ENCODE measurements around the gene IFNGR1.

DNA sequence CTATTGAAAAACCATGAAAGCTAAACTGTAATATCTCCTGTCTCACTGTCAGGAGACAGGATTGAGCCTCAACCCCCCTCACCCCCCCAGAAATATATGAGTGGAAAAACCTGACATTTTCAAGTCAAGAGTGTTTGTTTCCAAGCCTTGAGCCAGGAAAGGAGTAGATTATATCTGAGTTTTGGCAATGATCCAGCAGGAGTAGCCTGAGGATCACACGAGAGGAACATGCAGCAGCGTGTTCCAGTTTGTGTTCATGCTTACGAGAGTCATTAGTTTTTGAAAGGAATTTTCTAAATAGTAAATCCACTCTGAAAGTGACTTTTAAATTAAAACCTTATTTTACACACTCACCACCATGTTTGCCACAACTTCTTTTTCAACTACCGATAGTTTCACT, 61.6 kb downstream of the IFNGR1 start:
- TF ChIP-seq REST (IDR thresholded peaks at IDR 0.05; ENCODE audit: unreplicated experiment): no peak
- no peak for TF ChIP-seq POLR2AphosphoS5 (IDR thresholded peaks at IDR 0.05; ENCODE audit: low read depth)
- TF ChIP-seq EZH2 (IDR thresholded peaks at IDR 0.05; ENCODE audit: low read depth, unreplicated experiment): no peak
- TF ChIP-seq, protein P1, sequence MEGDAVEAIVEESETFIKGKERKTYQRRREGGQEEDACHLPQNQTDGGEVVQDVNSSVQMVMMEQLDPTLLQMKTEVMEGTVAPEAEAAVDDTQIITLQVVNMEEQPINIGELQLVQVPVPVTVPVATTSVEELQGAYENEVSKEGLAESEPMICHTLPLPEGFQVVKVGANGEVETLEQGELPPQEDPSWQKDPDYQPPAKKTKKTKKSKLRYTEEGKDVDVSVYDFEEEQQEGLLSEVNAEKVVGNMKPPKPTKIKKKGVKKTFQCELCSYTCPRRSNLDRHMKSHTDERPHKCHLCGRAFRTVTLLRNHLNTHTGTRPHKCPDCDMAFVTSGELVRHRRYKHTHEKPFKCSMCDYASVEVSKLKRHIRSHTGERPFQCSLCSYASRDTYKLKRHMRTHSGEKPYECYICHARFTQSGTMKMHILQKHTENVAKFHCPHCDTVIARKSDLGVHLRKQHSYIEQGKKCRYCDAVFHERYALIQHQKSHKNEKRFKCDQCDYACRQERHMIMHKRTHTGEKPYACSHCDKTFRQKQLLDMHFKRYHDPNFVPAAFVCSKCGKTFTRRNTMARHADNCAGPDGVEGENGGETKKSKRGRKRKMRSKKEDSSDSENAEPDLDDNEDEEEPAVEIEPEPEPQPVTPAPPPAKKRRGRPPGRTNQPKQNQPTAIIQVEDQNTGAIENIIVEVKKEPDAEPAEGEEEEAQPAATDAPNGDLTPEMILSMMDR (conservative IDR thresholded peaks at IDR 0.05; ENCODE audit: low read depth in 2 of 2): no peak
- TF ChIP-seq JUNB (IDR thresholded peaks at IDR 0.05; ENCODE audit: unreplicated experiment): no peak
- TF ChIP-seq ZNF331 (CRISPR knock-in tag; IDR thresholded peaks at IDR 0.05; ENCODE audit: low read depth): no peak
- TF ChIP-seq CREB1 (CRISPR knock-in tag; IDR thresholded peaks at IDR 0.05; ENCODE audit: low read depth): no peak
